Measurements from ENCODE around the gene ZBTB16.

Gene ZBTB16

GRCh38 chr11:114110952-114111947 is 51.7 kb downstream of the ZBTB16 start:
- DNase-seq, result no peak

- DNase-seq, result no peak
These were observed 56.0 kb downstream of the ZBTB16 start for GRCh38 chr11:114115451-114115928.

DNA sequence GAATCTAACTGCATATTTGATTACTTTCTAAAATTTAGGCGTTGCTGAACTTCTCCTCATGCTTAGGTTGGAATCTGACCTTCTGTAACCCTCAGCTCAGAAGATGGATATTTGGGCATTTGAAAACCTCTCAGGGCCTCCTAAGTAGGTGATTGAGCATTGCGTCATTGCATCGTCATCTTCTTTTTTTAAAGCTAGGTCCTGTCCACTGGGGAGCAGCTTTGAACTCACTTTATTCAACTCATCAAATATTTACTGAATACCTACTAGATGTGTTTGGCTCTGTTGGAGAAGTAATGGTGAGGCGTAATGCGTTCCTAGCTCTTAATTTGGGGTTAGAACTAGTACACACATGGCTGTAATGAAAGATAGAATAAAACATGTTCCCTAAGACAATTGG is 56.8 kb downstream of the ZBTB16 start:
- DNase-seq, result no peak

DNA sequence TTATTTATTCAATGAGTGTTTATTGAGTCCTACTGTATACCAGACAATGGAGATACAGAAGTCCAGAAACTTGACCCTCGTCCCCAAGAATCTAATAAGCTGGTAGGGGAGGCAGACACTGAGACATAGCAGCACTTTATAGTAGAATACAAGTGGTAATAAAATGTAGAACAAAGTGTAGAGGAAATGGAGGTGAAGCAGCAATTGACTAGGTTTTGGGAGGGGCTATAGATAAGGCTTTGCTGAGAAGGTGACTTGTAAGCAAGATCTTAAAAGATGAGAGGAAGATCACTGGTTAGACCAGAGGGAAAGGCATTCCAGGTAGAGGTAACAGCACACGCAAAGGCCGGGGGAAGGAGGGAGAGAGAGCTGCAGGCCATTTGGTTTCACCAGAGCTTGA is 57.3 kb downstream of the ZBTB16 start:
- no peak for DNase-seq

DNA sequence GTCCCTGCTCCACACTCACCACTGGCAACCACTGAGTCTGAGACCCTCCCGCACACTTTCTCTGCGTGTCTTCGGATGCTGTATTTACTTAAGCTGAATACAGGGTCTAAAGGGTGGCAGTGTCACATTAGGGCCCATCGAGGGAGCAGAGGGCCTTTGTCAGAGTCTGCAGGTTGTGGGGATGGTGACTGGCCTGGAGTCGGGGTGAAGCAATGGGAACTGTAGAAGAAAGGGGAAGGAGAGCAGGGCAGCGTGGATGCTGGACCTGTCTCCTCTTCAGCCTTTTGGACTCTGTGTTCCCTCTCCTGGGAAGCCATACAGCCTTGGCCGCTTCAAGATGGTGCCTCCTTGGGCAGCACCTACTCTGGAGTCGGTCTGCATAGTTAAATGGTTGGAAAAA is 61.1 kb downstream of the ZBTB16 start:
- DNase-seq, result no peak

- DNase-seq, result no peak
These were observed 61.6 kb downstream of the ZBTB16 start for GRCh38 chr11:114121138-114121537.

GRCh38 chr11:114121804-114122504 is 62.4 kb downstream of the ZBTB16 start:
- DNase-seq, result no peak

DNA sequence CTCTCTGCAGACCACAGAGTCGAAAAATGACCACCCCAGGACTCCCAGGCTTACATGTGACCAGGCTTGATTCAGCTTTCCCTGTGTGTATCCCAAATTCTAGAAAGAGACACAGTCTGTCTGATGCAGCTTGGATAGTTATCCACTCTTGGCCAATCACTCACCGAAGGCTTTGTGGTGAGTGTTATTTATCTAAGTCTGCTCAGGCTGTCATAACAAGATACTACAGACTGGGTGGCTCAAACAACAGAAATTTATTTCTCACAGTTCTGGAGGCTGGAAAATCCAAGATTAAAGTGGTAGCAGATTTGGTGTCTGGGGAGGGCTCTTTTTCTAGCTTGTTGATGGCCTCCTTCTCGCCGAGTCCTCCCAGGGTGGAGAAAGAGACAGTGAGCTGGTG is 63.2 kb downstream of the ZBTB16 start:
- no peak for DNase-seq

- no peak for DNase-seq
These were observed 64.3 kb downstream of the ZBTB16 start for GRCh38 chr11:114123692-114124330.

GRCh38 chr11:114124601-114125144 is 65.2 kb downstream of the ZBTB16 start:
- DNase-seq, result no peak

DNA sequence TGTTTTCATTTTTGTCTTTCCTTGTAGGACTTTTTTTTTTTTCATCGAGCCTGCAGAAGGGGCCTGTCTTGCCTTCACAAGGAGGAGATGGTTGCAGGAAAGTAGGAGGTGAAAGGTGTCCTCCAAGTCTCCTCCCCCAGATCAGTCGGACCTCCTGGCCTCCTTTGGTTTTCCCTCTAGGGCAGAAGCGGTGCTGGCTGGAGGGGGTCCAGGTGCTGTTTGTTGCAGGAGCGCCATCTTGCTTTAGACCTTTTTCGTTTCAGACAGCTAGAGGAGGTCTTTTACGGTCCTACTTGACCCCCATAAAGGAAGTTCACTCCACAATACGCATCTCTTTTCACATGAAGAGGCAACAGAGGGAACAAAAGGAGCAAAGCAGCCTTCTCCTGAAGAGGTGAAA is 66.0 kb downstream of the ZBTB16 start:
- DNase-seq, result no peak

DNA sequence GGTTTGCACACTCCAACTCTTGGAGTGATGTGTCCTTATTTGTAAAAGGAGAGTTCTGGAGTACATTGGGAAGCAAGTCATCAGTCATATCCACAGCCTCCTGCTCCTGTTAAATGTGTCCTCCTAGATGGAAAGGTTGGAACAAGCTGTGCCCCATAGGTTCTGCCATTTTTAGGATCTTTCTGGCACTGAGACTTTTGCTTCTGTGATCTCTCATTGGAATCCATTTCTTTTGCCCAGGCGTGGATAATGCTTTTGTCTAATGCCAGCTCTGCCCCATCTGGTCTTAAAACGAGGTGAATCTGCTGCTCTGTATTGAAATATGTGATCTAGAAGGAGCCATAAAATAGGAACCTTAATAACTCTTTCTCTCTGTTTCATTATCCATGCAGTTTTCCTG is 66.4 kb downstream of the ZBTB16 start:
- DNase-seq, result no peak

GRCh38 chr11:114128399-114128798 is 68.9 kb downstream of the ZBTB16 start:
- no peak for DNase-seq

DNA sequence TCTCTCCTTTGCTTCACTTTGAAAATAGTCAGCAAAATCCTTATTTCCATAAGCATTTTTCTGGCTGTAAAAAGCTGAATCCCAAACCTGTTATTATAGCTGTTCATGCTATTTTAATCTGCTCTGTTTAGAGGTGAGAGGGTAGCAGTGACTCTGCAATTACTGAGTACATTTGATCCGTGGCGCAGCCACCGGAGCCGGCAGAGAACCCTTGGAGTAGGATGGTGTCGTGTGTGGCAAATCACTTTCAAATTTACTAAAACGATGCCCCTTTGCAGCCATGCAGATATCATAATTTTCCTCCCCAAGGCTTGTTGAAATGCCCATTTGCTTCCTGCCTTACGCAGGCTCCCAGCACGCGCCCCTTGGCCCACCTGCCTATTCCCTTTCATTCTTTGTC is 69.6 kb downstream of the ZBTB16 start:
- DNase-seq, result no peak

DNA sequence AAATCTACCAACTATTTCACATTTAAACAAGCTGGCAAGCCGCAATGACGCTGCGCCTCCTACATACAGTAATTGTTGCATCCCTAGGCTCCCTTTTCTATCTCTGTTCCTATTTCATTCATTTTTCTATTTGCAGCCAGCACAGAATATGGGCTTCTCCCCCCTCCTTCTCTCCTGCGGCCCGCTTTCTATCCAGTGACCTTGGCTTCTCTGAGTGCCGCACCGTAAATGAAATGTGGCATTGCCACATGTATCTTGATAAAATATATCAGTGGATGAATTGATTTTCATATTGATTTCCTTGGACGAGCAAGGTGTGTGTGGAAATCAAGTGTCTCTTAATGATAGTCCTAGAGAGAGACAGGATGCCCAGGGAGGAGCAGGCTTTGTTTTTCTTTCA is 70.2 kb downstream of the ZBTB16 start:
- no peak for DNase-seq

DNA sequence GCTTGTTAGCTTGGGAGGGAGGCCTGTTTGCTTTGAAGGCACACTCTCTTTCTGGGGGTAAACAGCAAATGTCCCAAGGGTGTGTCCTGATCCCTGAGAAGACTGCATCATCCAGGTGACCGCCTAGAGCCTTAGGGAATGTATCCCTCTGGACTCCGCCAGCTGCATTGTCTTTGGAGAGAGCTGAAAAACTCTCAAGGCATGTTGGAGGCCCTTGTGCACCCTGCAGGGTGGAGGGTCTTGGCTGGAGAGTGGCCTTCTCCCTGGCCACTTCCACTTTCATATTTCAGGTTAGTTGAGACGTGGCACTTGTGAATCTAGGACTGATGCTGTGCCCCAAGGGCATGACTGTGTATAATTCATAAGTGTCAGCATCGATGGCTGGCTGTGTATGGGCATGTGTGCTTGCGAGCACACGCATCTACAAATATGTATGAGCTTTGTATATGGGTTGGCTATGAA is 70.6 kb downstream of the ZBTB16 start:
- no peak for DNase-seq

DNA sequence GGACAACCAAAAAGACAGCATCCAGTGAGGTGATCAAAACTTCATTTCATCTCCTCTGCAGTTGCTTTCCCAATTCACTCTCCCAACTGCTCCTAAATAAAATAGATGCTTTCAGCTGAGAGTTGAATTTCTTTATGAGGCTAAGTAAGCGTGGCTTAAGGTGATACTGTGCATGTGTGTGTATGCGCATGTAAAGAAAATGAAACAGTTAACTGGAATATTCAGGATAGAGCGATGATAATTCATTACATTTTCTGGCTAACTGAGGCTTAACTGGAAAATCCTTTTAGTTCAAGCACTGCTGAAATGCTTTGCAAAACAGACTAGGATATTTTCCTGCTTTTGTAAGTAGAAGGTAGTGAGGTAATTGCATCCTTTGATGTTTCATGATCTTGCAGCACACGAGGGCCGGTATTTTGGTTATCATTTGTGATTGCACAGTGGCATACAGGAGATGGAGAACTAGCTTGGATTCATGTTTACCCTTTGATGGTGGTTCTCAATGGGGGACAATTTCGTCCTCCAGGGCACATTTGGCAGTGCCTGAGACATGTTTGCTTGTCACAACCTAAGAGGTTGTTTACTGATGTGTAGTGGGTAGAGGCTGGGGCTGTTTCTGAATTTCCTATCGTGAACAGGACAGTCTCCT is 71.2 kb downstream of the ZBTB16 start:
- no peak for DNase-seq

GRCh38 chr11:114131461-114131864 is 72.0 kb downstream of the ZBTB16 start:
- DNase-seq, result no peak

DNA sequence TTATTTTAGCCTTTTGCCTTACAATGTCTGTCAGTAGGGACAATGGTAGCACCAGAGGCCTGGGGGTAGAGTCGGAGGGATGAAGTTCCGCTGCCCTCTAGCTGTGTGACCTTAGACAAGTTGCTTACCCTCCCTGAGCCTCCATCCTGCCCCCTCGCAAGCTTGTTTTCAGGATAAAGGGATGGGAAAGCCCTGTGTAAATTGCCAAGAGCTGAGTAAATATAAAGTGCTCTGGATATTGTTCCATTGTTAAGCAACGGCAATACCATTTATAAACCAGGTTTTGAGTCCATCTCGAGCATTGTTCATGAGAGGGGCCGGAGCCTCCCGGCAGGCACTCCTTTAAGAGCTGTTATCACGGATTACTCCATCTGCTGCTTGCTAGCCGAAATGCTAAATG is 72.9 kb downstream of the ZBTB16 start:
- DNase-seq, result no peak

DNA sequence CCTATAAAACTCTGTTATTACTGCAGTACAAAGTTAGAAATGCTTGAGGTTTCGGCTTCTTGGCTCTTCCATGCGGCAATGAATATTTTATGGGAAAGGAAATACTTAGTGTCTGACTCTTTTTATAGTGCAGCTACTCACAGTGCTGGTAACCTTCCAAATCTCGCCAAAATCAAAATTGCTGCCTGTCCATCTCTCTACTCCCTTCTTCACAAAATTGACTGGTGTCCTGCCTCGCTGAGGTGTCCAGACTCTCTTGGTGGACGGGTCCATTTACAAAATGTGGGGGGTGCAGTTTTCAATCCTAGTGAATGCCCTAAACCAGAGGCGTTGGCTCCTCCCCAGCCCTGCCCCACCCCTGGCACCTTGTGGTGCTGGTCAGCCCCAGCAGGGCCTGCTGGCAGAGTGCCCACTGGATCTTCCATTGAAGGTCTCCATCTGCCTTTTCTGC is 73.5 kb downstream of the ZBTB16 start:
- no peak for DNase-seq

DNA sequence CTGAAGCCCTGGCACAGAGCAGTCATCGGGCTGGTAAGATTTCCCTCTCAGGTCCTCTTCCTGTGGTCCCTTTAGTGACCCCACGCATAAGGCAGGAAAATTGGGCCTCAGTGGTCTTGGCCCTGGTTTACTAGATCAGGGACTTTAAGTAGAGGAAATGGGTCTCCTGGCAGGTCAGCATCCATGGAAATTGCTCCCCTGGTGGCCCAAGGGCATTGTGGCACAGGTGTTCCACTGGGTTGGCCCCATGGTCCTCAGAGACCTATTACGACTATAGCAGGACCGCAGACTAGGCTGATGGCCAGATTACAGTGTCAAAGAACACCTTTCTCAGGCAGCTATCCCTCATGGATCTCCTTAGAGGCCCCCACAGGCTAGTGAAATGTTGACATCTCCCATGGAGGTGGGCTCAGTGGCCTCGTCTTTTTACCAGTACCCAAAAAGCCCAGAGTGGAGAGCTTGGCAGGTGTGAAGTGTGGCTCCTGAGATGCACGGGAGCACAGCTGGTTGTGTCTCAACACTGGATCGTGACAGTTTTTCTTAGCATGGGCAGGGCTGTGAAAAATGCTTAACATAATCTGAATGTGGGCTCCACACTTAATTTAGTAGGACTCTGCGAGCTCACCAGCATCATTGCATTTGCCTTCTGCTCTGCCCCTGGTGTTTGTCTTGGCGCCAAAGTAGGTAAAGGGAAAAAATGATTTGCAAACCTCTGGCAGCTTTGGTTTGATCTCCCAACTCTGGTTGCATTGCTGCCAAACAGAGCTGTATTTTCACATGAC is 74.2 kb downstream of the ZBTB16 start:
- DNase-seq, result no peak

DNA sequence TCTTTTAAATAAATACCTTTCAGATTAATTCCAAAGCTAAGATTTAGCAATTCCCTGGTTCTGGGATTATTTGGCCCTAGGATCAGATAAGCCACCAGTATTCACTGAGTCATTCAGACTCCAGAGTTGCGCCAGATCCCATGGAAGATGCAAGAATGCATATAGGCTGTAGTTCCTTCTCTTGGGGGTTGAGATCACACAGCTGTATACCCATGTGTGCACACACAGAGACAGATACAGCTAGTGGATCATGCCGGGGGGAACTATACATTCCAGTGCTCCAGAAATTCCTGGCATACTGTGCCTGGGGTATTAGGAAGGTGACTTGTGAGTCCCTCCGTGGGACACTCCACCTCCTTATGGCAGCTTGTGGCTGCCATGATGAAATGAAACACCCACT is 75.4 kb downstream of the ZBTB16 start:
- DNase-seq, result no peak

Measured in CD4-positive, alpha-beta T cell treated with Interleukin-6 for 4 hours (primary cell).